ENCODE results near the gene TBX1.

The TBX1 gene

DNA sequence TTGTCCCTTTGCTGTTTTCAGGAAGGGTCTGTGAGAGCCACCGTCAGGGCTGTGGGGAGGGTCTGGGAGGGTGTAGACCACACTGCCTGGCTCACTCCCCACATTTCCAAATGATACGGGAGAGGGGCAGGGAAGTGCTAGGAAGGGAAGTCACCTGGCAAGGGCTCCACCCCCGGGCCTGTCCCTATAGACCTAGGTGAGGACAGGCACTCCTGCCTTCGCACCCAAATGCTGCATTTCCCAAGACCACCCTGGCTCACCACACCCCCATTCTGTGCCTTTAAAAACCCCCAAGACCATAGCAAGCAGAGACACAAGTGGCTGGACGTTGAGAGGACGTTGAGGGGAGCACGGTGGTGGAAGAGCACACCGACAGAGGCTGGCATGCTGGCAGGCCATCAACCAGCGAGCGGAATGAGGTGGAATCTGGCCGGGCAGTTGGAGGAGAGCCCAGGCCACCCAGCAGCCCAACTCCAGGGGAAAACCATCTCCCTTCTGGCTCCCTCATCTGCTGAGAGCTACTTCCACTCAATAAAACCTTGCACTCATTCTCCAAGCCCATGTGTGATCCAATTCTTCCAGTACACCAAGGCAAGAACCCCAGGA, 48.4 kb downstream of the TBX1 start:
- Histone ChIP-seq H3K9me3 (ENCODE audit: control insufficient read depth, insufficient read depth, low read length) (no peaks in the 10 kb centered on the region), H3K27ac (ENCODE audit: low read length) (no peak overlapping the region), H3K4me1 (ENCODE audit: control insufficient read depth, insufficient read depth, low read length) (no peaks in the 10 kb centered on the region; the same call in 1 of the 2 replicates), H3K27me3 (ENCODE audit: control insufficient read depth, insufficient read depth, low read length) (no peaks in the 10 kb centered on the region), H3K4me3 (ENCODE audit: low read length) (no peak overlapping the region), H3K36me3 (ENCODE audit: control insufficient read depth, insufficient read depth, low read length) (peaks cover 3% of the 10 kb centered on the region; the same call in 1 of the 2 replicates)
- no peak for DNase-seq (ENCODE audit: low read depth, low spot score)
- no CpG with 5 or more reads among the region's 11 CpGs for WGBS (ENCODE audit: insufficient coverage, insufficient read length)

DNA sequence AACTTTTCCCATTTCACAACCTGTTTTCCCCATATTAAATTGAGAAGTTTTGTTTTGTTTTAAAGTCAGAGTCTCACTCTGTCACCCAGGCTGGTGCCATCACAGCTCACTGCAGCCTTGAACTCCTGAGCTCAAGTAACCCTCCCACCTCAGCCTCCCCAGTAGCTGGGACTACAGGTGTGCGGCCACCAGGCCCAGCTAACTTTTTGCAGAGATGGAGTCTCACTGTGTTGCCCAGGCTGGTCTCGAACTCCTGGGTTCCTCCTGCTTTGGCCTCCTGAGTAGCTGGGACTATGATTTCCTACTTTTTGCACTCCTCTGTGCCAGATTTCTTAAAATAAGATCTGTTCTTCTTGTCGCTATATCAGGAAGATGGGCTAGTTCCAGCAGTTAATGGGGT, 49.2 kb downstream of the TBX1 start:
- no peak overlapping the region for H3K4me3 ChIP-seq (ENCODE audit: low read length)
- WGBS (ENCODE audit: insufficient coverage, insufficient read length) = no CpG with 5 or more reads among the region's 3 CpGs
- DNase-seq (ENCODE audit: low read depth, low spot score) = no peak
- no peak overlapping the region for H3K27ac ChIP-seq (ENCODE audit: low read length)
- H3K4me1 ChIP-seq (ENCODE audit: control insufficient read depth, insufficient read depth, low read length) = no peaks in the 10 kb centered on the region; the same call in 1 of the 2 replicates
- no peaks in the 10 kb centered on the region for H3K9me3 ChIP-seq (ENCODE audit: control insufficient read depth, insufficient read depth, low read length)
- H3K36me3 ChIP-seq (ENCODE audit: control insufficient read depth, insufficient read depth, low read length) = peaks cover 3% of the 10 kb centered on the region; the same call in 1 of the 2 replicates
- H3K27me3 ChIP-seq (ENCODE audit: control insufficient read depth, insufficient read depth, low read length) = no peaks in the 10 kb centered on the region

GRCh38 chr22:19810381-19811201, 50.0 kb downstream of the TBX1 start:
- Histone ChIP-seq H3K4me1 (ENCODE audit: control insufficient read depth, insufficient read depth, low read length) (no peaks in the 10 kb centered on the region; the same call in 1 of the 2 replicates), H3K36me3 (ENCODE audit: control insufficient read depth, insufficient read depth, low read length) (peaks cover 3% of the 10 kb centered on the region; the same call in 1 of the 2 replicates), H3K4me3 (ENCODE audit: low read length) (no peak overlapping the region; the same call in 1 of the 2 replicates), H3K27ac (ENCODE audit: low read length) (no peak overlapping the region), H3K9me3 (ENCODE audit: control insufficient read depth, insufficient read depth, low read length) (no peaks in the 10 kb centered on the region), H3K27me3 (ENCODE audit: control insufficient read depth, insufficient read depth, low read length) (no peaks in the 10 kb centered on the region)
- WGBS (ENCODE audit: insufficient coverage, insufficient read length) = no CpG with 5 or more reads among the region's 23 CpGs
- DNase-seq (ENCODE audit: low read depth, low spot score) = no peak

GRCh38 chr22:19811211-19811621, 50.6 kb downstream of the TBX1 start:
- WGBS (ENCODE audit: insufficient coverage, insufficient read length) = no CpG with 5 or more reads among the region's 12 CpGs
- Histone ChIP-seq H3K36me3 (ENCODE audit: control insufficient read depth, insufficient read depth, low read length) (peaks cover 3% of the 10 kb centered on the region; the same call in 1 of the 2 replicates), H3K4me3 (ENCODE audit: low read length) (no peak overlapping the region), H3K4me1 (ENCODE audit: control insufficient read depth, insufficient read depth, low read length) (no peaks in the 10 kb centered on the region; the same call in 1 of the 2 replicates), H3K9me3 (ENCODE audit: control insufficient read depth, insufficient read depth, low read length) (no peaks in the 10 kb centered on the region), H3K27ac (ENCODE audit: low read length) (no peak overlapping the region), H3K27me3 (ENCODE audit: control insufficient read depth, insufficient read depth, low read length) (no peaks in the 10 kb centered on the region)
- DNase-seq (ENCODE audit: low read depth, low spot score) = no peak

- H3K27me3 ChIP-seq (ENCODE audit: control insufficient read depth, insufficient read depth, low read length) = no peaks in the 10 kb centered on the region
These were observed 51.5 kb downstream of the TBX1 start for GRCh38 chr22:19811811-19812771.

DNA sequence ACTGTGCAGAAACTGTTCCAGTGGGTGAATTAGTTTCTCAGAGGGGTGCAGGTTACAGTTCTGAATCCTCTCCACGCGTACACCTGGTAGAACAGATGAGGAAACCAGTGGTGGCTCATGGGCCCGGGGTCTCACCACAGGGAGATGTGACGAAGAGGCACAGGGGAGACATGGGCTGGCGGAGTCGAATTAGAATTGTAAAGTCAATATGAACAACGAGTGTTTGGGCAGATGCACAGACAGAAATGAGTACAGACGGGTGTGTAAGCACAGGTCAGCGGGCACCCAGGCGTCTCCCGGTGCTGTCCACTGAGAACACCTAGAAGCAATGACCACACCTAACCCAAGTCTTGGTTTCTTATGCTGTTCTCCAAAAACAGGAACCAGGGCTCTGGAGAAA, 52.3 kb downstream of the TBX1 start:
- H3K4me1 ChIP-seq (ENCODE audit: control insufficient read depth, insufficient read depth, low read length) = no peaks in the 10 kb centered on the region; the same call in 1 of the 2 replicates
- no peak for DNase-seq (ENCODE audit: low read depth, low spot score)
- no peak overlapping the region for H3K27ac ChIP-seq (ENCODE audit: low read length)
- no peaks in the 10 kb centered on the region; the same call in 1 of the 2 replicates for H3K36me3 ChIP-seq (ENCODE audit: control insufficient read depth, insufficient read depth, low read length)
- WGBS (ENCODE audit: insufficient coverage, insufficient read length) = no CpG with 5 or more reads among the region's 11 CpGs
- no peak overlapping the region for H3K4me3 ChIP-seq (ENCODE audit: low read length)
- no peaks in the 10 kb centered on the region for H3K9me3 ChIP-seq (ENCODE audit: control insufficient read depth, insufficient read depth, low read length)
- H3K27me3 ChIP-seq (ENCODE audit: control insufficient read depth, insufficient read depth, low read length) = no peaks in the 10 kb centered on the region

More at GRCh38 chr22:19811811-19812771, 51.5 kb downstream of the TBX1 start:
- Histone ChIP-seq H3K36me3 (ENCODE audit: control insufficient read depth, insufficient read depth, low read length) (no peaks in the 10 kb centered on the region; the same call in 1 of the 2 replicates), H3K4me3 (ENCODE audit: low read length) (no peak overlapping the region), H3K27ac (ENCODE audit: low read length) (no peak overlapping the region), H3K4me1 (ENCODE audit: control insufficient read depth, insufficient read depth, low read length) (no peaks in the 10 kb centered on the region; the same call in 1 of the 2 replicates), H3K9me3 (ENCODE audit: control insufficient read depth, insufficient read depth, low read length) (no peaks in the 10 kb centered on the region)
- no CpG with 5 or more reads among the region's 36 CpGs for WGBS (ENCODE audit: insufficient coverage, insufficient read length)
- DNase-seq (ENCODE audit: low read depth, low spot score) = no peak

- DNase-seq (ENCODE audit: low read depth, low spot score) = no peak
These were observed 53.9 kb downstream of the TBX1 start for GRCh38 chr22:19814428-19814827.

DNA sequence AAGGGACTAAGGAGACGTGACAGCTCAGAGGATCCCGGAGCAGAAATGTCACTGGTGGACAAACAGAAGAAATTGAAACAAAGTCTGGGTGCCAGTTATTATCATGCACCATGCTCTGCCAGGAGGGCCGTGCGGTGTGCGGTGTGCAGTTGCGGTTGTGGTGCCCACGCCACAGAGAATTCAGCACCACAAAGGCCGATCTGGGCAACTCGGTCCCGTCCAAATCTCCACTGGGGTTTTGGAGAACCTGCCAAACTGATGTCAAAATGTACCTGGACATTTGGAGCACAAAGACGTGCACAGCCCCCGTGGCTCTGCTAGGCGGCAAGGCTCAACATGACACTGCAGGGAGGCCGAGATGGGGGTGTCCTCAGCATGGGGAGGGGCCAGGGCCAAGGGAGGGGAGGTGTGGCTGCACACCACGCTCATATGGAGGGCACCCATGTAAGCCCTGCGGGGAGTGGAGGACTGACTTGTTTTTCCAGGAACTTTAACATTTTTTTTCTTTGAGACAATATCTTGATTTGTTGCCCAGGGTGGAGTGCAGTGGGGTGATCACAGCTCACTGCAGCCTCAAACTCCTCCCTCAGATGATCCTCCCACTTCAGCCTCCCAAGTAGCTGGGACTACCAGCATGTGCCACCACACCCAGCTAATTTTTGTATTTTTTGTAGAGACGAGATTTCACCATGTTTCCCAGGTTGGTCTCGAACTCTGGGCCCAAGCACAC, 54.7 kb downstream of the TBX1 start:
- Histone ChIP-seq H3K27ac (ENCODE audit: low read length) (no peak overlapping the region), H3K4me1 (ENCODE audit: control insufficient read depth, insufficient read depth, low read length) (no peaks in the 10 kb centered on the region; the same call in 1 of the 2 replicates), H3K9me3 (ENCODE audit: control insufficient read depth, insufficient read depth, low read length) (no peaks in the 10 kb centered on the region), H3K4me3 (ENCODE audit: low read length) (no peak overlapping the region), H3K36me3 (ENCODE audit: control insufficient read depth, insufficient read depth, low read length) (no peaks in the 10 kb centered on the region; the same call in 1 of the 2 replicates), H3K27me3 (ENCODE audit: control insufficient read depth, insufficient read depth, low read length) (no peaks in the 10 kb centered on the region)
- WGBS (ENCODE audit: insufficient coverage, insufficient read length) = no CpG with 5 or more reads among the region's 18 CpGs
- no peak for DNase-seq (ENCODE audit: low read depth, low spot score)

More at GRCh38 chr22:19814428-19814827, 53.9 kb downstream of the TBX1 start:
- no CpG with 5 or more reads among the region's 5 CpGs for WGBS (ENCODE audit: insufficient coverage, insufficient read length)
- no peaks in the 10 kb centered on the region for H3K9me3 ChIP-seq (ENCODE audit: control insufficient read depth, insufficient read depth, low read length)
- no peak overlapping the region for H3K4me3 ChIP-seq (ENCODE audit: low read length)
- H3K27me3 ChIP-seq (ENCODE audit: control insufficient read depth, insufficient read depth, low read length) = no peaks in the 10 kb centered on the region
- no peaks in the 10 kb centered on the region; the same call in 1 of the 2 replicates for H3K4me1 ChIP-seq (ENCODE audit: control insufficient read depth, insufficient read depth, low read length)
- H3K36me3 ChIP-seq (ENCODE audit: control insufficient read depth, insufficient read depth, low read length) = no peaks in the 10 kb centered on the region; the same call in 1 of the 2 replicates
- no peak overlapping the region for H3K27ac ChIP-seq (ENCODE audit: low read length)

- H3K9me3 ChIP-seq (ENCODE audit: control insufficient read depth, insufficient read depth, low read length) = no peaks in the 10 kb centered on the region
- no peaks in the 10 kb centered on the region; the same call in 1 of the 2 replicates for H3K36me3 ChIP-seq (ENCODE audit: control insufficient read depth, insufficient read depth, low read length)
- H3K27ac ChIP-seq (ENCODE audit: low read length) = no peak overlapping the region
- no peak overlapping the region for H3K4me3 ChIP-seq (ENCODE audit: low read length)
- no peaks in the 10 kb centered on the region; the same call in 1 of the 2 replicates for H3K4me1 ChIP-seq (ENCODE audit: control insufficient read depth, insufficient read depth, low read length)
- DNase-seq (ENCODE audit: low read depth, low spot score) = no peak
- H3K27me3 ChIP-seq (ENCODE audit: control insufficient read depth, insufficient read depth, low read length) = no peaks in the 10 kb centered on the region
- no CpG with 5 or more reads among the region's 16 CpGs for WGBS (ENCODE audit: insufficient coverage, insufficient read length)
These were observed 55.3 kb downstream of the TBX1 start for GRCh38 chr22:19815823-19816290.

All from iPS DF 6.9 (cell line).